ENCODE results near the gene LDLRAD3.

Gene LDLRAD3

DNA sequence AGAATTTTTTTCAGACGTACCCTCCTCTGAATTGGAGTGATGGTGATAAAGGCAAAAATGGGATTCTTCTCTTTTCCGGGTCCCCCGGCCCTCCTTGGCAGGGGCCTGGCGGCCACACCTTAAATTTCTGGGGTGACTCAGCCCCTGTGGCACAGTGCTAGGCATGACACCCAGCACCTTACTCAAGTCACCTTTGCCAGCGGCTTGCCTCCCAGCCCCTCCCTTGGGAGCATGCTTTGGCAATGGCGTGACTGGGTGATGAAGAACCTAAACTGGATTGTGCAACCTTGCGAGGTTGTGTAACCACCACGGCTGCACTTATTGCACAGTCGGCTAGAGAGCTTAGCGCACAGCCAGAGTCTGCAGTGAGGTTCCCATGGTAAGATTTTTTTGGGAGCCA is 16.2 kb upstream of the LDLRAD3 start:
- DNase-seq (ENCODE audit: low read depth in 3 of 3): no peak

DNA sequence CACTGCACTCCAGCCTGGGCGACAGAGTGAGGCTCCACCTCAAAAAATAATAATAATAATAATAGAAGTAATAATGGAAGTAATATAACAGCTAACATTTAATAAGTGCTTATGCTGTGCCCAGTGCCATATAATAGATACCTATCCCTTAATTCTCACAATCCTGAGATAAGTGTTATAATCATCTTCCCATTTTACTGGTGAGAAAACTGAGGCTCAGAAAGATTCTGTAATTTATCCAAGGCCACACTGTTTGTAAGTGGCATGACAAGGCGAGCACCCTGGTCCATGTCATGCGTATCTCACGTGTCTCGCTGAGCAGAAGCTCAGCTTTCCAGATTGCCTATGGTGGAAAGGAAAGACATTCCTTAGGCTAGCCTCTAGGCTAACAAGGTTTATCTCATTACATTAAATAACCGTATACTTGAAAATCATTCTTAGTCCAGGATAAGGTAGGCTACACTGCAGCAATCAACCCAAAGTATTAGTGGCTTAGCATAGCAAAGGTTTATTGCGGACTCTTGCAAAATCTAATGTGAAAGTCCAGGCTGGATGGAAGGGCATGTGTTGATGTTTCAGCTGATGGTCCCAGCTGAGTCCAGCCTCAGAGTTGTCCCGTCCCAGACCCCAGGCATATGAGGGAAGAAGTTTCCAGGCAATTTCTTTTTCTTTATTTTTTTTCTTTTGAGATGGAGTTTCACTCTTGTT is 15.0 kb upstream of the LDLRAD3 start:
- DNase-seq (ENCODE audit: low read depth in 3 of 3): no peak

DNA sequence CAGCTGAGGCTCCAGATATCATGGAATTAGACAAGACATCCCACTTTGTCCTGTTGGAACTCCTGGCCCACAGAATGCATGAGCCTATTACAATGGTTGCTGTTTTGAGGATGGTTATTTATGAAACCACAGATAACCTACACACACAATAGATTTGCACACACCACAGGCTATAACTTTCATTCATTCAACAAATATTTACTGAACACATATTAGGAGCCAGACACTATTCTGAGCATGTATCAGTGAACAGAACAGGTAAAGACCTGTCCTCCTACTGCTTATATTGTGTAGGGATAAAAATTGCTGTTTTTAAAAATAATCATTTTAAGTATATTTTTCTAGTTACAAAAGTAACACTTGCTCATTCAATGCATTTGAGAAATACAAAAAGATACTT is 13.4 kb upstream of the LDLRAD3 start:
- DNase-seq (ENCODE audit: low read depth in 3 of 3): no peak

DNA sequence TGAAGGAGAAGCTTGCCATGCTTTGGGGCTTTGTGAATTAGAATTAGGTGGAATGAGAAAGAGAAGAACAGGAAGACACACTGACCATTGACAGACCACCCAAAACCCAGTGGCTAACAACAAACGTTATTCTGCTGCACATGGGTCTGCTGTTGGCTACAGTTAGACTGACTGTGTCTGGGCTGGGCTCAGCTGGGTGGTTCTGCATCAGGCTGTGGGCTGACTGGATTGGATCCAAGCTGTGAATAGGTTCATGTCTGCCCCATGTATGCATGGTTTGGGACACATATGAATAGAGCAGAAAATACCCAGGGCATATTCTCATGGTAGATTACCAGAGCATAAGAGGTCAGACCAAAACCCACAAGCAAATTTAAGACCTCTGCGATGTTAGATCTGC is 11.7 kb upstream of the LDLRAD3 start:
- no peak for DNase-seq (ENCODE audit: low read depth in 3 of 3)

DNA sequence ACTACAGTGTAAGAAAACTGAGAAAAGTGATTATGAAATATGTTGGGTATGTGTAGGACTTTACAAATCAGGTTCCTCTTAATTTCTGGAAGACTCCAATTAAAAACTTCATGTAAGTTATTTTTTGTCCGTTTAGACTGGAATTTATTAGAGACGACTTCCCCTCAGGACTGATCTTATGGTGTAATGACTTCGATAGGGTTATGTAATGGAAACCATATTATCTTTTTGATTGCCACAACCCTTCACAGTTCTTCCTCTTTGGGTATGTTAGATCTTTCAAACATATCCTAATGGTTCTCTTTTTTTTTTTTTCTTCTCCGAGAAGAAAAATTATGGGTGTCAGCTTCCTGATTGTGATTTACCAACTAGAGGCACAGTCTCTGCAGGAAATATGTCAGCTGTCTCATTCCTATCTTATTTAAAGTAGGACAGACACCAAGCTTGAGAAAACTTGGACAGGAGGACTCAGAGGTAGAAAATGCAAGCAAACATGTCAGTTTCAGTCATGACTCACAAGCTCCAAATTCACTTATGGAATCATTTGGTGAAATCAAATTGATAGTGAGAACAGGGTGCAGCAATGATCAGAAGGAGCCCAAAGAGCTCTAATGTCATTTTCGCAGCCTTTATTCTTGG is 11.1 kb upstream of the LDLRAD3 start:
- no peak for DNase-seq (ENCODE audit: low read depth in 3 of 3)

DNA sequence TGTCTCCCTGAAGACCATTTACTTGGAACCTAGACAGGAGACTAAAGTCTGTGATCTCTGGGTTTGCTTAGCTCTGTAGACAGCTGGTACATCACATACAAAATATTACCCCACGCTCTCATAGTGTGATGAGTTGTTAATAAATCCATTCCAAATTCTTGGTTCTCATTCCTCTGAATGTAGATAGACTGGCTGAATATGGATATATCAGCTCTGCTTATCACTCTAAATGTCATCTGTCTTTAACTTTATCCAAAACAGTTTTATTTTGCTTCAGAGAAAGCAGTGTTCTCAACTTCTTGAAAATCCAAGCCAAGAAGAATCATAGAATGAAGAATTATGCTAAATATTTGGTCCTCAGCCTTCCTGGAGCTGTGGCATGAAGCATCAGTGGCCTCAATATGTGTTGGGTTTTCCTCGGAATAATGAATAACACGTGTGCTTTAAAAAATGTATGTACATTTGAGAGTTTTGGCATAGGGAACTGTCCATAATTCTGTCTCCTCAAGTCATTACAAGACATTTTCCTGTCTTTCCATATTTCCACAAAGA is 10.5 kb upstream of the LDLRAD3 start:
- DNase-seq (ENCODE audit: low read depth in 3 of 3): no peak

DNA sequence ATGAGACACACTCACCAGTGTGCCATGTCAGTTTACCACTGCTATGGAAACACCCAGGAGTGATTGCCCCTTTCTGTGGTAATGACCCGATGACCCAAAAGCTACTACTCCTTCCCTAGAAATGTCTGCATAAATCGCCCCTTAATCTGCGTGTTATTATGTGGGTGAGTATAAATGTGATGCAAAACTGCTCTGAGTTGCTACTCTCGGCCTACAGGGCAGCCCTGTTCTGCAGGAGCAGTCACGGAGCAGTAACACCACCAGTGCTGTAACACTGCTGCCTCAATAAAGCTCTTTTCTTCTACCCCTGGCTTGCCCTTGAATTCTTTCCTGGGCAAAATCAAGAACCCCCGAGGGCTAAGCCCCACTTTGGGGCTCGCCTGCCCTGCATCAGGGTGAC is 9.6 kb upstream of the LDLRAD3 start:
- no peak for DNase-seq (ENCODE audit: low read depth in 3 of 3)

DNA sequence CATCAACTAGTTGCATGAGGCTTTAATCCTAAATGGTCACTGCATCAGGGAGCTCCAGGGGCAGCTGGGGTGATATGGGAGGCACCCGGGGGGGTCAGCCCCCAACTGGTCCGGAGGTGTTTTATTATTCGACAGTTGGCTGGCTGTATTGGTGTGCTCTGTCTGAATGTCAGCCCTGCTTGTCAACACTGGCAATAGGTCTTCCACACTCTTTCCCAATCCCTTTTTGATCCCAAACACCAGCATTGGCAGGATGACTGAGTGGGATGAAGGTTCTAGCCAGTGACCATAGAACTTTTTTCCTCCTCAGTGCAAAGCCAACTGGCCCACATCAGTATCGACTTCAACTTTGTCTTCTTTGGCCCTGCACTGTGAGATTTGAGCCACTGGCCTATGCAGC is 8.9 kb upstream of the LDLRAD3 start:
- DNase-seq (ENCODE audit: low read depth in 3 of 3): no peak

DNA sequence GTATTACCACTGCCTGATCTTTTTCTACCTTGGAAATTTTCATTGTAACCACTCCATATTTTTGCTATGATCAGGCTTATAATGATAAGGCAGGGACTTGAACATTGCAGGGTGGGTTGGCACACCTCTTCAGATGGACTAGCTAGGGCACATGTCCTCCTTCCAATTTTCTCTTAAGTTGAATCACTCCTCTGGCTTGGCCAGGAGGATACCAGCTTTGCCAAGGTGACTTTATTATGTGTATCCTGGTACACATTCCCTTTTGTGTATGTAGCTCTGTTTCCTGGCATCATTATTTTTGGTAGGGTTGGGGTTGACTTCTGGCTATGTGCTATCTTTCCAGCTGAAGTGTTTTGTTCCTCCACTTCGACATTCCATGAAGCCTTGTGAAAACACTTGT is 8.5 kb upstream of the LDLRAD3 start:
- DNase-seq (ENCODE audit: low read depth in 3 of 3): no peak

DNA sequence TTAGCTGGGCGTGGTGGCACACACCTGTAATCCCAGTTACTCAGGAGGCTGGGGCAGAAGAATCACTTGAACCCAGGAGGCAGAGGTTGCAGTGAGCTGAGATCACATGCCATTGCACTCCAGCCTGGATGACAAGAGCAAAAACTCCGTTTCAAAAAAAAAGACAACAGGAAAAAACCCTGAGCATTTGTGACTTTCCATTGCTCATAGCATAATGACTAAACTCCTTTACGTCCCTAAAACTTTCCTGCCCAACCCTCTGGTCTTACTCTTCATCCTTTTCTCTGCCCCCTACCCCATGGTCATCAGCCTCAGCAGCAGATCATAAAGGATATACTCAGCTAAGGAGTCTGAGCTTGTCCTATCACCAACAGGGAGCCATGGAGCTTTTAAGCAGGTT is 6.8 kb upstream of the LDLRAD3 start:
- DNase-seq (ENCODE audit: low read depth in 3 of 3): no peak

DNA sequence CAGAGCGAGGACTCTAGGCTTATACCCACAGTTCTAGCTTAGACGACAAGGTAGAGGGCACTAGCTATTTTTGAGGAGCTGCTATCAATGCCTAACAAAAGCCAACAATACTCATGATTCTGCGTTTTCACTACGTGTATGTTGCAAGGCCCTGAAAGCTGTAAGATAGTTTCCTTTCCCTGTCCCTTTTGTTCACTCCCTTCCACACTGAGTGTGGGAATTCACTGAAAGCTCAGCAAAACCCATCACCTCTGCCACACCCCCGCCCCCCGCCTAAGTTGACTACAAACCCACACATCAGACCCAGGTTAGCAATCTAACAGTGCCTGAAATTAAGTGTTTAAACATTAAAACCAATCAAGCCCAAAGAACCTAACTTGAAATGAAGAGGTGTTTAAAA is 6.2 kb upstream of the LDLRAD3 start:
- DNase-seq (ENCODE audit: low read depth in 3 of 3): no peak

DNA sequence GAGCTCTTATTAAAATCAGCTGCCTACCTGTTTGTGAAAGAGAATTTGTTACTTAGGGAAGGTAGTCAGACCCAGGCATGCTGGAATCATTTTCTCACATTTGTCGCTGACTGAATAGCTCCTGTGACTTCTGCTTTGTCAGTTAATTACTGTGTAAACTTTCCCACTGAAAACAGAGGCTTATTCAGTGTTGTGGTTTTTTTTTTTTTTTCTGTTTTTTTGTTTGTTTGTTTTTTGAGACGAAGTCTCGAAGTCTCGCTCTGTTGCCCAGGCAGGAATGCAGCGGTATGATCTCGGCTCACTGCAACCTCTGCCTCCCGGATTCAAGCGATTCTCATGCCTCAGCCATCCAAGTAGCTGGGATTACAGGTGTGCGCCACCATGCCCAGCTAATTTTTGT is 5.6 kb upstream of the LDLRAD3 start:
- no peak for DNase-seq (ENCODE audit: low read depth in 3 of 3)

DNA sequence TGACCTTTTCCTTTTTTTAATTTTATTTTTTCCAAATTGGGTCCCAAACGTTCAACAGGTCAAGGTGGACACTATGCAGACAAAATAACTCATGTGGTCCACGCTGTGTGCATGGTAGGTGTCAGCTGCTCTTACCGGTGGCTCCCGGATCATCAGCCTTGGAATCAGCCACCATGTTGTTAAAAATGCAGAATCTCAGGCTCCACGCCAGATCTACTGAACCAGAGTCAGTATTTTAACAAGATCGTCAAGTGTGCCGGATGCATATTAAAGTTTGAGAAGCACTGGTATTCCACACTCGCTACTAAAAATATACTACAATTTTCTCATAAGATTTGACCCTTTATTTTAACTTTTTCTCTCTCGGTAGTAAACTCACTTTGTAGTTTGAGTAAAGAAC is 553 bp upstream of the LDLRAD3 start:
- DNase-seq (ENCODE audit: low read depth in 3 of 3): no peak

DNA sequence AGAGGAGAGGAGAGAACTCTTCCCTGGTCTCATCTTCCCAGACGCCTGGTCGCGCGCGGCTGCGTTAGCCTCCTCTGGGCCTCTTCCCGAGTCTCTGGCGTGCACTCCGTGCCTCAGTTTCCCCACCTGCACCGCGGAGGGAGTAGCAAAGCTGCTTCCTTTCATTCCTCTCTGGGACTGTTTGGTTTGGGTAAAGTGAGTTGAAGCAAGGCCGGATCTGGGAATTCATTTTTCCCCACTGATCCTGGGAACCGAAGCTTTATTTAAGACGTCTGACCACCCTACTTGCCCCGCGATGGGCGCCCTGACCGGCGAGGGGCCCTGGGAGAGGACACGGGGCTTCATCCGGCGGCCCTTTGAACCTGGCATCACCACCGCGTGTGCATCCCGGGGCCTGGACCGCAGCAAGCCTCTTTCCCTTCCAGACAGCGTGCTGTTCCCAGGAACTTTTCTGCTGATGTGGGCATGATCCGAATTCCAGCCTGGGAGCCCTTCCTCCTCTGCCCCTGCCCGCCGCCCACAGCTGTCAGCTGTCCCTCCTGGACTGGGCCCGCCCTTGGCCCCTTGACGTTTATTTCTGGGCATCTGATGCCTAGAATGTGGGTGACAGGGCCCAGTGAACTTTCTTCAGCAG is 758 bp downstream of the LDLRAD3 start:
- no peak for DNase-seq (ENCODE audit: low read depth in 3 of 3)

DNA sequence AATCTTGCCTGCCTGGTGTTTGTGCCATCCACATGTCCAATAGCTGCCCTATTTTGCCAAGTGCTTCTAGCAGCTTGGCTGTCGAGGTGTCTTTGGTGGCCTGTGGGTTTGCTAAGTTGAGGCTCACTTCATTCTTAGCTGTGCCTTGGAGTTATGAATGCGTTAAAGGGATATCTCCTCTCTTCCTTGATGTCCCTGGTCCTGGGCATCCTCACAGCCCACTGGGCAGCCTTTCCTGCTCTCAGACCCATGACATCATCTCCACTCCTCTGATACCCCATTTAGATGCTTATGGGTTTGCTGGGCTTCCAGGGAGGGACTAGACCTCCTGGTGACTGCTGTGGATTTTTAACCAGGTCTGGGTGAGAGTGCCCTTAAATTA is 1.3 kb downstream of the LDLRAD3 start:
- no peak for DNase-seq (ENCODE audit: low read depth in 3 of 3)

DNA sequence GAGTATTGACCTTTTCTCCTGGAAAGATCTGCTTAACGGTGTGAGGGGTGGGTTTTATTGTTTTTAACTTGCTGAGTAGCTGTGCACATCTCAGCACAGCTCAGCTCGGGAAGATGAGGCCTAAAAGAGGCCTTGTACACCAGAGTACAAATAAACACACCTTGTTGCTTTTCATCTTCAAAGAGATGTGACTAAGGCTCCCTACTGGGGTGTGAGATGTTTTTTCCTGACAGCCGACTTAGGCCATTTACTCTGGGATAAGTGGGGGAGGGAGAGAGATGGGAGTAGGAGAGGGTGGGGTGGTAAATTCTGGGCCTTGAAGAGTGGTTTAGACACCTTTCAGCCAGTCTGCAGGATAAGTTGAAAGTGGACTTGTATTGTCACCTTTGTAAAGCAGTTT is 2.9 kb downstream of the LDLRAD3 start:
- no peak for DNase-seq (ENCODE audit: low read depth in 3 of 3)

DNA sequence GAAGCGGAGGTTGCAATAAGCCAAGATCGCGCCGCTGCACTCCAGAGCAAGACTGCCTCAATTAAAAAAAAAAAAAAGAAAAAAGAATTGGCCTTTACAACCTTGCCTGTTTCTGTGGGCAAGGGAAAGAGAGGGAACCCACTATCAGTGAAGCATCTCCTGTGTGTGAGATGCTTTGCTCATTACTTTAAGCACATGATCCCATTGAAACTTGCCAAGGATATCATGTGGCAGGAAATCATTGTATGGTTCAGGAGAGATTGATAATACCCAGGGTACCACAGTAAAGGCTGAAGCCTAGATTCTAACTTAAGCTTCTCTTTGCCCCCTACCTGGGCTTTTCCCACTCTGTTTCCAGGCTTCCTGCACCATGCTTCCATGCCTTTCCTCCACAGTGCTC is 3.6 kb downstream of the LDLRAD3 start:
- no peak for DNase-seq (ENCODE audit: low read depth in 3 of 3)

DNA sequence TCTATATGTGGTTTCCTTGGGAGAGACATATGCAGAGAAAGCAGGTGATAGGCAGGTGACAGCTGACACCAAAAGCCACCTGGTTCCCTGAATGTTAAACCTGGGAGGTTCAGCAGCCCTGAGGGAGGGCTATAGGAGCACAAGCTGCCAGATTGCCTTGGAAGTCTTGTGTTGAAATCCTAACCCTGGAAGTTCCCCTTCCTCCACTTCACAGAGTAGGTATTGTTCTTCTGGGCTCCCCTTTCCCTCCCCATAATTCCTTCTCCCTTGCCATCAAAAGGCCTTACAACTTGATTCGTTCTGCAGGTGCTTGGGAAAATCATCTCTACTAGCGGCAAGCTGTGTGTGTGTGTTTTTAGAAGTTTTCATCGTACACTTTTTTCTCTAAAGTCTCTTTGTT is 5.4 kb downstream of the LDLRAD3 start:
- no peak for DNase-seq (ENCODE audit: low read depth in 3 of 3)

DNA sequence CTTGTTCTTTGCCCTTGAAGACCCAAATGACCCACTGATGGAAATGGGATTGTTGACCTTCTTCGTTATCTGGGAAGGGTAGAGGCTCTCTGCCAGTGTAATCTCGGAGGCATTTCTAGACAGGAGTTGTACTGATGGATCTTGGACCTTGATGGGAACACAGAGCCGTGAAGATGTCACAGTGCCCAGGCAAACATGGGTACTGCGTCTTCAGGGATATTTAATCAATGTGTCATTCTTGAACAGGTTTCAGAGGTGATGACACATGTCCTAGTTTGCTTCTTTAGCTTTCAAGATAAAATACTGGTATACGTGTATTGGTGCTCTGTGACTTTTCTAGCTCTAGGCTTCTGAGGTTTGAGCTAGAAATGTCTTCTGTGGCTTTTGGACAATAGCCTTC is 6.2 kb downstream of the LDLRAD3 start:
- DNase-seq (ENCODE audit: low read depth in 3 of 3): no peak

DNA sequence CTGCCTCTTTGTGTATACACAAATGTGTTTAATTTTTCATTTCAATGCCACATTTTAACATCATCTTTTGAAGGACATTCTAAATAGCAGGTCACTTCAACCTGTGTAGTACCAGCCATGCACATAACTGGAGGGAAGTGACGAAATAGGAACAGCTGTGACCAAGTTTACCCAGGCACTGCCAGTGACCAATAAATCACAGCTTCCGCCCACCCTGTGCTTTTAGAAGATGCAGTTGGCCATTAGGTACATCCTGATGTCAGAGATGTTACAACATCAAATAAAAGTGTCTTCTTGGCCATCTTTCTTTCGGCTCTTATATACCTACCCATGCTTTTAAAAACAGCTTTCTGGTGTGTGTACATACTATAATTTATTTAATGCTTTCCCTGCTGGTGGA is 7.8 kb downstream of the LDLRAD3 start:
- no peak for DNase-seq (ENCODE audit: low read depth in 3 of 3)

DNA sequence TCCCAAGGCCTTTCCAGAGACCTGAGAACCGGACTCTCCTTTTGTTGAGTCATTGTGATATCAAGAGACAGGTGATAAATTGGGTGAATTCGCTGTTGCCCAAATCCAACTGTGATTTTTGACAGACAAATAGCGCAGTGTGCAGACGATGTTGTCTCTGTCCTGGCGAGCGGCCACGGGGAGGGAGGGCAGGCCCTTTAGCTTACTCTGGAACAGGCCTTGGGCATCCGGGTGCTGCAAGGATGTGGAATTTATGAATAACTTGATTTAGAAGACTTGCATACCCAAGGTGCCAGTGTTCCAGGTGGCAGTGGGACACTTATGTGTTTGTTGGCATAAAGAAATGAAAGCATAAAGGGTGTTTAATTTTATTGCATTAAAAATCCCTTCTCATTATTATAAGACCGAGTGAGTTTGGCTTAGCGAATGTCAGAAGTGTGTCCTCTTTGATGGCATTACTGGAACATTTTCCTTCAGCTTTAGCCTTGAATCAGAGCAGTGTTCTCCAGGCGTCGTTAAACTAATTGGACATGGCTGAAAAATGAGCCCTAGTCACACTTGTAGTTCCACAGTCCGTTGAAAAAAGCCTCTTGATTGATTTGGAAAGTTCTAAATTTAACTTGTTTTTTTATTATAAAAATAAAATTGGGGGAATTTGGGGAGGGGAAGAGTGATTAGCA is 9.4 kb downstream of the LDLRAD3 start:
- DNase-seq (ENCODE audit: low read depth in 3 of 3): no peak

DNA sequence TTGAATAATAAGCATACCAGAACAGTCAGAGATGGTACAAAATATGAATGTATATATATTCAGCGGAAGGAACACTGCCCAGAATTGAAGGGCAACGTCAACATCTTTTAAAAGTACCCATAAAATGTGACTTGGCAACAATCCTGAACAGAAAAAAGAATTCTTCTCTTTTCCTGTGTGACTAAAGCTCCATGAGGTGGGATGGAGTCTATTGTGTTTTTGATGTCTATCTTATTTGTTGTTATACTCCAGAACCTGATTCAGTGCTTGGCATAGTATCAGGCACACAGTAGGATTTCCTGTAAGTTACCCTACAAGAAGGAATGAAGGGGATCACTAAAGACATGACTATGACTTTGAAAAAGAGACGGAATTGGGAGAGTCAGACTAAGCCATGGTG is 10.3 kb downstream of the LDLRAD3 start:
- no peak for DNase-seq (ENCODE audit: low read depth in 3 of 3)

DNA sequence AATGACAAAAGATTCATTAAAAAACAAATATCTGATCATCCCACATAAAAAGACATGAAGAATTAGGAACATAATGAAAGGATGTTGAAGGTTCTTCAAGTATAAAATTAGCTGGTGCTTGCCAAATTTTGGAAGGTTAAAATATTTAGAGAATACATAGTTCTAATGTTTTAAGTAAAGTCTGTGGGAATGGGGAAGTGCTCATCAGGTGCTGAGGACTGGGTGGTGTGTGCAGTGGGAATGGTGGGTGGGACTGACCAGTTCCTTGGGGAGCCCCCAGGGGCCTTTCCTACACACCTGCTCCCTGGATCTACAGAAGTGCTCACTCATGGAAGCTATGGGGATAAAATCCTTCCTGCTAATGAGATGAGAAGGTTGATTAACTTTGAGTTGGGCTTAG is 11.8 kb downstream of the LDLRAD3 start:
- no peak for DNase-seq (ENCODE audit: low read depth in 3 of 3)

Measured in stimulated activated CD4-positive, alpha-beta T cell treated with anti-CD3 and anti-CD28 coated beads, TNF-alpha, amount 100 ng/mL, for 48 hours (primary cell).